ENCODE results near the gene CASP8.
"Not testable (repeated sequence)": the region's sequence is repeated elsewhere in the genome, so short reads cannot be mapped to it uniquely, and the experiment has no call there.

The CASP8 gene

DNA sequence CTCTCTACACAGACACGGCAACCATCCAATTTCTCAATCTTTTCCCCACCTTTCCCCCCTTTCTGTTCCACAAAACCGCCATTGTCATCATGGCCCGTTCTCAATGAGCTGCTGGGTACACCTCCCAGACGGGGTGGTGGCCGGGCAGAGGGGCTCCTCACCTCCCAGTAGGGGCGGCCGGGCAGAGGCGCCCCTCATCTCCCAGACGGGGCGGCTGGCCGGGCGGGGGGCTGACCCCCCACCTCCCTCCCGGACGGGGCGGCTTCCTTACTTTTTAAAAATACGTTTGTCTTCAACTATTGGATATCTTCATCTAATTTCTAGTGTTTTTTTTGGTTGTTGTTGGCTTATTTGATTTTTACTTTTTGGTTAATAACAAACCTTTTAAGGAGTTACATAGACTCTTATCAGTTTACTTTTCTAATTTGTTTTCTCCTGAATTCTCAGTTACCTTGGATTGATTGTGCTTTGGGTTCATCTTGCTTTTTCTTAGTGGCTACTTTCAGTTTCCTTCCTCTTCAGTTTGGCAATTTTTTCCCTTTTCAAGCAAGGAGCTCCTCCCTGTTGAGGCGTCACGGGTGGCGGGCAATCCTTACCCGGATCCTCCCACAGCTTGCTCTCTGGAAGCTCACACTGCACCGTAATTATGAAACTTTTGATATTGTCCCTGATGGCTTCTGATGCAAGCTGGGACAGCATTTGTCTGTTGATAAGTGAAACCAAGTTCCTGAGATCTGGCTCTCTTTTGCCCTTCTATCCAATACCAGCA is 21.0 kb upstream of the CASP8 start:
- DNase-seq, result peak in 12 of 42 donors; percentile 12 to 55 (median 28)
- intact Hi-C loops (cut with DNase I), result not testable (repeated sequence)

DNA sequence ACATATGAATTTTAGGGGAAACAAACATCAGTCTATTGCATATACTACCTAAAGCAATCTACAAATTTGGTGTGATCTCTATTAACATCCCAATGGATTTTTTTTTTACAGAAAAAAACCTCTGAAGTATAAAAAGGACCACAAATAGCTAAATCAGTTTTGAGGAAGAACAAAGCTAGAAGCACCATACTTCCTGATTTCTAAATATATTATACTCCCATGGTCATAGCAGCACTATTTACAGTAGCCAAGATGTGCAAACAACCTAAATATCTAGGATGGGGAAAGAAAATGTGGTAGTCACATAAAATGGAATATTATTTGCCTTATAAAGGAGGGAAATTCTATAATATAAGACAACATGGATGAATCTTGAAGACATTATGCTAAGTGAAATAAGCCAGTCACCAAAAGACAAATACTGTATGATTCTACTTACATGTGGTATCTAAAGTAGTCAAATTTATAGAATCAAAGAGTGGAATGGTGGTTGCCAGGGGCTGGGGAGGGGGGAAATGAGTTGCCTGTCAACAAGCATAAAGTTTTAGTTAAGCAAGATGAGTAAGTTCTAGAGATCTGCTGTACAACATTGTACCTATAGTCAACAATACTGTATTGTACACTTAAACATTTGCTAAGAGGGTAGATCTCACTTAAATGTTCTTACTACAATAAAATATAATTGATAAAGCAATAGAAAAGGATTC is 17.6 kb upstream of the CASP8 start:
- intact Hi-C loops (cut with DNase I), result no loop called here
- DNase-seq, result no peak

DNA sequence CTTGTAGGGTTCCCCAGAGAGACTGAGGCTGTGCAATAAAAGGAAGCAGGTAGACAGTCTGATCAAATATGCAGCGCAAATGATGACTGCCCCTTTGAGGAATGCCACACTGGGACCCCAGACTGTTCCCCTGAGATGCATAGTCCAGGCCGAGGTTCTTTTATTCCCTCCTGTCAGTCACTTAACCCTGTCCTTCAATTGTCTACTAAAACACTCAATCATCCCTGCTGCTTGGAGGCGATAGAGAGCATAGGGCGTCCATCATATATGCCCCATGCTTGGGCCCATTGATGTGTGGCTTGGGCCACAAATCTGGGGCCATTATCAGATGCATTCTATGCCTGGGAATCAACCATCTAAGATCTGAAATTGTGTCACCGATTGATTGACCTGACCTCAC is 15.5 kb upstream of the CASP8 start:
- DNase-seq, result no peak
- intact Hi-C loops (cut with DNase I), result no loop called here

- intact Hi-C loops (cut with DNase I), result no loop called here
- DNase-seq, result no peak
Measured at GRCh38 chr2:201246280-201246679, 14.1 kb upstream of the CASP8 start.

GRCh38 chr2:201248288-201248844 is 12.0 kb upstream of the CASP8 start:
- DNase-seq, result no peak
- intact Hi-C loops (cut with DNase I), result no loop called here

GRCh38 chr2:201249889-201250288 is 10.4 kb upstream of the CASP8 start:
- intact Hi-C loops (cut with DNase I), result no loop called here
- DNase-seq, result no peak

DNA sequence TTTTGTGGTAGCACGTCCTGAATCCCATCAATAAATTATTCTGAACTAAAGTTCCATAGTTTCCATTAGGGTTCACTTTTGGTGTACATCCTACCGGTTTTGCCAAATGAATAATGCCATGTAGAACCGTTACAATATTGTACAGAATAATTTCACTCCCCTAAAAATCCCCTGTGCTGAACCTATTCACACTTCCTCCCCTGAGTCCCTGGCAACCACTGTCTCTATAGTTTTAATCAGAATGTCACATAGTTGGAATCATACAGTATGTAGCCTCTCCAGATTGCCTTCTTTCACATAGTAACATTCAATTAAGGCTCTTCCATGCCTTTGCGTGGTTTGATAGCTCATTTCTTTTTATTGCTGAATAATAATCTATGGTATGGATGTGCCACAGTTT is 9.6 kb upstream of the CASP8 start:
- no peak for DNase-seq
- intact Hi-C loops (cut with DNase I), result no loop called here

- intact Hi-C loops (cut with DNase I), result no loop called here
- no peak for DNase-seq
Measured at GRCh38 chr2:201254081-201254730, 6.1 kb upstream of the CASP8 start.

DNA sequence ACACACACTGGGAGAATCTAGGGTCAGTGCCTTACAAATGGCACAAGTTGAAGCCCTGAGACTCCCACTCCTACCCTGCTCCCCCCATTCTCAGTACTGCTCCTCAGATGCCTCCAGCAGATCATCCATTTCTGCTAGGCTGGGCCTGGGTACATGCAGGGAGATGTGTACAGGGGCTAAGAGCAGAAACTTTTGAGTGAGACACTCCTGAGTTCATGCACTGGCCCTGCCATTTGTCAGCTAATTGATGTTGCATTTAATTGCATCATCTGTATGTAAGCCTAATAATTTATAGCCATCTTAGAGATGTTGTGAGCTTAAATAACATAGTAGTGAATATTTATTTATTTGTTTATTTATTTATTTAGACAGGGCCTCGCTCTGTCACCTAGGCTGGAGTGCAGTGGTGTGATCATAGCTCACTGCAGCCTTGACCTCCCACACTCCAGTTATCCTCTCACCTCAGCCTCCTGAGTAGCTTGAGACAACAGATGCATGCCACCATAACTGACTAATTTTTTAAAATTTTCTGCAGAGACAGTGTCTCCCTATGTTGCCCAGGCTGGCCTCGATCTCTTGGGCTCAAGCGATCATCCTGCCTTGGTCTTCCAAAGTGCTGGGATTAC is 4.8 kb upstream of the CASP8 start:
- intact Hi-C loops (cut with DNase I), result no loop called here
- DNase-seq, result no peak

- intact Hi-C loops (cut with DNase I), result no loop called here
- DNase-seq, result no peak
Measured at GRCh38 chr2:201256082-201256481, 4.3 kb upstream of the CASP8 start.

GRCh38 chr2:201257381-201257955 is 2.9 kb upstream of the CASP8 start:
- DNase-seq, result peak in 3 of 42 donors; percentile 12 to 34 (median 15)
- intact Hi-C loops (cut with DNase I), result no loop called here

DNA sequence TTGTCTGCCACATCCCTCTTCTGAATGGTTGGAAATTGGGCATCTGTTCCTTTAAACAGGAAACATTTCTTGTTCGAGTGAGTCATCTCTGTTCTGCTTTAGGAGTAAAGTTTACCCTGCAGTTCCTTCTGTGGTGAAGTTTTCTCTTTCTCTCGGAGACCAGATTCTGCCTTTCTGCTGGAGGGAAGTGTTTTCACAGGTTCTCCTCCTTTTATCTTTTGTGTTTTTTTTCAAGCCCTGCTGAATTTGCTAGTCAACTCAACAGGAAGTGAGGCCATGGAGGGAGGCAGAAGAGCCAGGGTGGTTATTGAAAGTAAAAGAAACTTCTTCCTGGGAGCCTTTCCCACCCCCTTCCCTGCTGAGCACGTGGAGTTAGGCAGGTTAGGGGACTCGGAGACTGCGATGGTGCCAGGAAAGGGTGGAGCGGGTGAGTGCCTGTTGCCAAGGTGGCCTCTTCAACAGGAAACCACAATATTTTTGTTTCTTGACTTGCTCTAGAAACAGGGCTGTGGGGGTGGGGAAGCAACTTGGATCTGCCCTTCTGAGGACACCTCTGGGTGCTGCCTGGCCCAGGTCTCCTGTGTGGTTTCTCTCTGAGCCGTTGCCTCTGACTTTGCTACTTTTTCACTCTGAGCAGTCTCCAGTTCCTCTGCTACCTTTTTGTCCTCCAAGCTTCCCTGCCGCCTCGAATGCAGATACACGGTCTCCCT is 2.2 kb upstream of the CASP8 start:
- DNase-seq, result peak in 1 of 42 donors; percentile 24
- intact Hi-C loops (cut with DNase I), result no loop called here

DNA sequence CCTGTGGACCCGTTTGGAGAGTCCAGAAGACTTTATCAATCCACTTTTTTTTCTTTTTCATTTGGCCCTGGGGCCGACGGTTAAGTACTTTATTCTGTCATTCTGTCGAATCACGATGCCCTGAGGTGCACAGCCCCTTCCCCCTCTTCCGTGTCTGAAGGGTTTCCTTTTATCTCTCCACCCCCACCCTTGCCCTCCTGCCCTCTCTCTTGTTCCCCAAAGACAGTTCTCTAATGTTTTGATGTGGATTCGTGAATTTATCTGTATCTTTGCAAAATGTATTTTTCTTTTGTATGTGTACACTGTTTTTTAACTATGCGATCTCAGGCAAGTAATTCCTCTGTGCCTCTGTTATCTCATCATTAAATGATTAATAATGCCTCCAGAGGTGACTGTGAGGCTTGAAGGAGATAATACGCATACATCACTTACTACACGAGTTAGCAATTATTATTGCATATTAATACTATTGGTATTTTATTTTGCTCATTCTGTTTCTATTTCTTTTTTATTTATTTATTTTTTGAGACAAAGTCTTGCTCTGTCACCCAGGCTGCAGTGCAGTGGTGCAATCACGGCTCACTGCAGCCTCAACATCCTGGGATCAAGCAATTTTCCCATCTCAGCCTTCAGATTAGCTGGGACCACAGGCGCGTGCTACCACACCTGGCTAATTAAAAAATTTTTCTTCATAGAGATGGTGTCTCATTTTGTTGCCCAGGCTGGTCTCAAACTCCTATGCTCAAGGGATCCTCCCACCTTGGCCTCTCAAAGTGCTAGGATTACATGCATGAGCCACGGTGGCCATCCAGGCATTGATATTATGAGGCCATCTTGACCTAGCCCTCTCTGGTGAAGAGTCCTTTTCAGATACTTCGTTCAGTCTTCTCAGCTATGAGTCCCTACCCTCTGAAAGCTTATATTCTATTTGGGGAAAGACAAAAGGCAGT is 1.4 kb upstream of the CASP8 start:
- no peak for DNase-seq
- intact Hi-C loops (cut with DNase I), result no loop called here

- DNase-seq, result no peak
- intact Hi-C loops (cut with DNase I), result no loop called here
Measured at GRCh38 chr2:201261471-201261870, 1.1 kb downstream of the CASP8 start.

GRCh38 chr2:201261906-201262305 is 1.6 kb downstream of the CASP8 start:
- no peak for DNase-seq
- intact Hi-C loops (cut with DNase I), result no loop called here

DNA sequence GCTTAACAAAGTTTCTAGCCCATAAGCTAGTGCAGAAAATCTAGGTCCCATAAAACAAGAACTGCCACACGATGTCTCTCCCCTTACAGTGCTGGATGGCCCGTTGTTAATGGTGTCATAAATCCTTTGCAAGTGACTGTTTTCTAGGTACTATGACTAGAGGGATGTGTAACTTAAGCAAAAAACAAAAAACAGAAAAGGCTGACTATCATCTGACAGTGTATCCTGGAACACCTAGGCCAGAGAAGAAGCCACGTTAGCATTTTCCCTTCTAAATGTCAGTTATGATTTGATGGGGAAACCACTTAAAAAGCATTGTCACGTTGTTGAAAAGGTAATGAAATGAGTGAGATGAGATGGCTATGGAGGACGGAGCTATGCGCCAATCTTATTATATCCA is 2.4 kb downstream of the CASP8 start:
- no peak for DNase-seq
- intact Hi-C loops (cut with DNase I), result no loop called here

GRCh38 chr2:201263779-201264178 is 3.4 kb downstream of the CASP8 start:
- intact Hi-C loops (cut with DNase I), result no loop called here
- DNase-seq, result peak in 8 of 42 donors; percentile 19 to 65 (median 37)
